Measurements from ENCODE around the gene ANXA3. TPM values are rescaled to one million over a fixed set of nuclear protein-coding genes. Genes with fewer than 3 reads are reported as not detected.
"Not testable (repeated sequence)": the region's sequence is repeated elsewhere in the genome, so short reads cannot be mapped to it uniquely, and the experiment has no call there.

Gene ANXA3
- total RNA-seq, 2 donors from 2014 or later: 17.9 to 24.0 TPM

DNA sequence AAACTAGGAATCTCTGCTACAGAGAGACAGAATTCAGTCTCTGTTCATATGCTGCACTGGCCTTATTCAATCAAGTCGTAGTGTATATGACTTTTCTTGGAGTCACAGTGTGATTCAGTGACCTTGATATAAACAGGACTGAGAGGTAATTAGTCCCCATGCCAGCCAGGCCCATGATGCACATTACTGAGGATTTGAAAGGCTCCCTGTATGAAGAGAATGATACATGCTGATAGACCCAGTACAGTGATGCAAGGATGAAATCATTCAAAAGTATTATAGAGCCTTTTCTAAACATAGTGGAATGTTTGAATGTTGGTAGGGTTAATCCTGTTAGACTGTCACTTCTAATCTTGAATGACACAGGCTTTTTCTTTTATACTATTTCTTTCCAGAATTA lies 34.1 kb downstream of the ANXA3 start:
- H3K27ac ChIP-seq: no peak overlapping the region
- no peak for ATAC-seq (ENCODE audit: insufficient number of reproducible peaks, low FRiP score, low read depth)
- H3K27me3 ChIP-seq (replicated peaks; ENCODE audit: insufficient read depth): no peaks in the 10 kb centered on the region
- no peaks in the 10 kb centered on the region for H3K4me1 ChIP-seq (ENCODE audit: control insufficient read depth in 1 of 2, low read depth in 2 of 2)
- no peaks in the 10 kb centered on the region for H3K9me3 ChIP-seq
- no peak overlapping the region for H3K4me3 ChIP-seq
- H3K36me3 ChIP-seq: no peaks in the 10 kb centered on the region
- DNase-seq (ENCODE audit: low spot score): no peak
- TF ChIP-seq, protein P1, sequence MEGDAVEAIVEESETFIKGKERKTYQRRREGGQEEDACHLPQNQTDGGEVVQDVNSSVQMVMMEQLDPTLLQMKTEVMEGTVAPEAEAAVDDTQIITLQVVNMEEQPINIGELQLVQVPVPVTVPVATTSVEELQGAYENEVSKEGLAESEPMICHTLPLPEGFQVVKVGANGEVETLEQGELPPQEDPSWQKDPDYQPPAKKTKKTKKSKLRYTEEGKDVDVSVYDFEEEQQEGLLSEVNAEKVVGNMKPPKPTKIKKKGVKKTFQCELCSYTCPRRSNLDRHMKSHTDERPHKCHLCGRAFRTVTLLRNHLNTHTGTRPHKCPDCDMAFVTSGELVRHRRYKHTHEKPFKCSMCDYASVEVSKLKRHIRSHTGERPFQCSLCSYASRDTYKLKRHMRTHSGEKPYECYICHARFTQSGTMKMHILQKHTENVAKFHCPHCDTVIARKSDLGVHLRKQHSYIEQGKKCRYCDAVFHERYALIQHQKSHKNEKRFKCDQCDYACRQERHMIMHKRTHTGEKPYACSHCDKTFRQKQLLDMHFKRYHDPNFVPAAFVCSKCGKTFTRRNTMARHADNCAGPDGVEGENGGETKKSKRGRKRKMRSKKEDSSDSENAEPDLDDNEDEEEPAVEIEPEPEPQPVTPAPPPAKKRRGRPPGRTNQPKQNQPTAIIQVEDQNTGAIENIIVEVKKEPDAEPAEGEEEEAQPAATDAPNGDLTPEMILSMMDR (IDR thresholded peaks at IDR 0.05): no peak

DNA sequence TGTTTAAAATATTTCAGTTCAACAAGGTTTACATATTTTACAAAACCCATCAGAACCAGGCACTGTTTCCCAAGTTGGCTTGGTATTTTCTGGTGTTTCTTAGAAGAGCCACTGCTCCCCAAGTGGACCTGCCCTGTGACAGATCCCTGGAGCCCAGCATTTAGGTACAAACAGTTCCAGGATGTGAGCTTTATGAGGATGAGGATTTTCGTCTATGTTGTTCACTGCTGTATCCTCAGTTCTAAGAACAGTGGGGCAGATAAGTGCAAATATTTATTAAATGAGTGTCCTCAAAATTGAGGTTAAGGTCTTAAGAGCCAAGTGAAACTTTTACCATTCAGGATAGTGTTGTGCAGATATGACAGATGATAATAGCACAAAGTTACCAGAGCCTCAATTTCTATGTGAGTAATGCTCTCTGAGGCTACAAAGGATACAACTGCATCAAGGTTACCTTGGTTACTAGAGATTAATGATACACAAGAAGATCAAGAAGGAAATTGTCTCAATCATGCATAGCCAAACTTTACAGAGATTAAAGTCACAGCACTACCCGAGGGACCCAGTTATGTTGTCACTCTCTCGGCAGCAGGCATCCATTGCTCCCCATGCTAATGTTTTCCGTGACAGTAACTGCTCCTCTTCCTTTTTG lies 37.5 kb downstream of the ANXA3 start:
- H3K4me3 ChIP-seq: no peak overlapping the region
- DNase-seq (ENCODE audit: low spot score) (no peak), ATAC-seq (ENCODE audit: insufficient number of reproducible peaks, low FRiP score, low read depth) (no peak)
- H3K27me3 ChIP-seq (replicated peaks; ENCODE audit: insufficient read depth): no peaks in the 10 kb centered on the region
- no peak overlapping the region for H3K27ac ChIP-seq
- no peaks in the 10 kb centered on the region for H3K36me3 ChIP-seq
- no peaks in the 10 kb centered on the region for H3K9me3 ChIP-seq
- TF ChIP-seq, protein P1 (IDR thresholded peaks at IDR 0.05): no peak
- peaks cover 0 to 14% of the 10 kb centered on the region in 2 donors for H3K4me1 ChIP-seq (ENCODE audit: control insufficient read depth in 1 of 2, low read depth in 2 of 2)

DNA sequence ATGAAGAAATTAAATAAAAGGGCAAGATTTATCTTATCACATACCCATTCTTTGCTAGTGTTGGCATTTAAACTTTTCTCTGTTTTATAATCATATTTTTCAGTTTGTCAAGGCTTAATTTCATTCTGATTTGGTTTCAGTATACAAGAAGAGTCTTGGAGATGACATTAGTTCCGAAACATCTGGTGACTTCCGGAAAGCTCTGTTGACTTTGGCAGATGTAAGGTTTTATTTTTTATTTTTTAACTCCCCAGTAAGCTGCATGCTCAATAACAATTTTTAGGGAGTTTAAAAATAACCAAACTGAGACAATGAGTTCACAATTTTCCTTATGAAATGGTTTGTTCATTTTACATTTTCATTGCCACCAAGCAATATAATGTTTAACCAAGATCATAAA lies 39.8 kb downstream of the ANXA3 start:
- H3K4me3 ChIP-seq: no peak overlapping the region
- no peaks in the 10 kb centered on the region for H3K27me3 ChIP-seq (replicated peaks; ENCODE audit: insufficient read depth)
- H3K9me3 ChIP-seq: no peaks in the 10 kb centered on the region
- no peak for ATAC-seq (ENCODE audit: insufficient number of reproducible peaks, low FRiP score, low read depth)
- peaks cover 0 to 14% of the 10 kb centered on the region in 2 donors for H3K4me1 ChIP-seq (ENCODE audit: control insufficient read depth in 1 of 2, low read depth in 2 of 2)
- TF ChIP-seq, protein P1 (IDR thresholded peaks at IDR 0.05): no peak
- no peak overlapping the region for H3K27ac ChIP-seq
- DNase-seq (ENCODE audit: low spot score): no peak
- H3K36me3 ChIP-seq: no peaks in the 10 kb centered on the region

DNA sequence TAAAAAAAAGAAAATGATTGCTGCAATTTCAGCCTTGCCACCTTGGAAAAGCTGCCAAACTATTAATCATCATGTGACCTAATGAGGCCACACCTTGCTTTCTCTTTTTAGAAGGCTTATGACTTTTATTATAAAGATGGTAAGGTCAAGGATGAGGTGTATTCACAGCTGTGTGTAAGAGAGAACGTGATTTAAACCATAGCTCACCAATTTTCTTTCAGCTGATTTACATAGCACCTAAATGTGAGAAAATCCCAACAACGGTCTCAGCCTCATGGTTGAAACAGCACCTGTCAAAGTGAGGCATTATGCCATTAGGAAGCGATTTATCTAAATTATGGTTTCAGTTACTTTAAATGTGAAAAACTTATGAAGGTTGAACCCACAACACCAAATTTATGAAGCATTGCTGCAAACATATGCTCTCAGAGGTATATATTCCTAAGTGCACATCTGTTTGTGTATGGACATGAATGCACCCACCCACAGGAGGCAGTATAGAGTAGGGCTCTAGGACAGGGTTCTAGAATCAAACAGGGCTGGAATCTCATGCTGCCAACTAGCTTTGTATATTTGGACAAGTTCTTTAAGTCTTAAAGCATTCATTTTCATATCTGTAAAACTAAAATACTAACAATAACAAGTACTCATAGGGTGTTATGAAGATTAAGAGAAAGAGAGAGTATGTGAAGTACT lies 40.7 kb downstream of the ANXA3 start:
- H3K4me1 ChIP-seq (ENCODE audit: control insufficient read depth in 1 of 2, low read depth in 2 of 2): peaks cover 0 to 14% of the 10 kb centered on the region in 2 donors
- no peak overlapping the region for H3K27ac ChIP-seq
- ATAC-seq (ENCODE audit: insufficient number of reproducible peaks, low FRiP score, low read depth): no peak

DNA sequence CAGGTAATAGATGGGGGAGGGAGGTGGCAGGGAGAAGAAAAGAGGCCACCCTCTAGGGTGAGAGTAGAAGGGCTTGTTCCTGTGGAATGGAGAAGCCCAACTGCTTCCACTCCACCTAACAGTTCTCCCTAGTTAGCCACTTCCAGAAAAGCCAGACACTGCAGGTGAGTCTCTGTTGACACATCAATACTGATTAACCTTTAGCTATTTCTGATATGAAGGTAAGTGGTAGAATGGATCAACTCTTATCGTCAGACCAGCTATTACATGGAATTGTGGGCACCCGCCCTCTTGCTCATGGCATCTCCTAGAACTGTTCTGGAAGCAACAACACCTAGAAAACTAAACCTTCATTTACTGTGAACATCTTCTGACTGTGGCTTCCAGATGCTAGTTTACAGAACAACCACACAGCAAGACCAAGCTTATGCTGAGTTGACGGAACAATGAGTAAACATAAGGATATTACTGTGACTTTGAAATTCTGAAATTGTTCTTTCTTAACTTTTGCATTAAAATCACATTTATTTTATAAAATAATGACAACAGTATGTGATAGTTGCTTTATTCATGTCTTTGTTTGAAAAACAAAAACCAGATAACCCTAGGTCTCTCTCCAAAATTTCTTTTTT lies 44.7 kb downstream of the ANXA3 start:
- ATAC-seq (ENCODE audit: insufficient number of reproducible peaks, low FRiP score, low read depth) (no peak), DNase-seq (ENCODE audit: low spot score) (no peak)
- TF ChIP-seq, protein P1 (IDR thresholded peaks at IDR 0.05): no peak
- Histone ChIP-seq H3K27me3 (replicated peaks; ENCODE audit: insufficient read depth) (no peaks in the 10 kb centered on the region), H3K4me1 (ENCODE audit: control insufficient read depth in 1 of 2, low read depth in 2 of 2) (peaks cover 0 to 11% of the 10 kb centered on the region in 2 donors), H3K27ac (no peak overlapping the region), H3K4me3 (no peak overlapping the region), H3K9me3 (no peaks in the 10 kb centered on the region), H3K36me3 (no peaks in the 10 kb centered on the region)

More for the DNA sequence above, 40.7 kb downstream of the ANXA3 start:
- TF ChIP-seq, protein P1 (IDR thresholded peaks at IDR 0.05): no peak
- no peak for DNase-seq (ENCODE audit: low spot score)
- no peaks in the 10 kb centered on the region for H3K36me3 ChIP-seq
- H3K27me3 ChIP-seq (replicated peaks; ENCODE audit: insufficient read depth): no peaks in the 10 kb centered on the region
- no peaks in the 10 kb centered on the region for H3K9me3 ChIP-seq
- H3K4me3 ChIP-seq: no peak overlapping the region

DNA sequence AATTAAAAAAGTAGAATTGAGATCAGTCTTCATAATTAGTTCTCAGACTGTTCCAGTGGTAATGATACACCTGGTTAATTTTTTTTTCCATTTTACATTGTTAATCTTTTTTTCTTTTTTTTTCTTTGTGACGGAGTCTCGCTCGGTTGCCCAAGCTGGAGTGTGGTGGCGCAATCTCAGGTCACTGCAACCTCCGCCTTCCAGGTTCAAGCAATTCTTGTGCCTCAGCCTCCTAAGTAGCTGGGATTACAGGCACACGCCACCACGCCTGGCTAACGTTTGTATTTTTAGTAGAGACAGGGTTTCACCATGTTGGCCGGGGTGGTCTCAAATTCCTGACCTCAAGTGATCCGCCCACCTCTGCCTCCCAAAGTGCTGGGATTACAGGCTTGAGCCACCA lies 46.9 kb downstream of the ANXA3 start:
- not testable (repeated sequence) for ATAC-seq (ENCODE audit: insufficient number of reproducible peaks, low FRiP score, low read depth); H3K27me3 ChIP-seq (replicated peaks; ENCODE audit: insufficient read depth); H3K4me3 ChIP-seq; H3K9me3 ChIP-seq; H3K4me1 ChIP-seq (ENCODE audit: control insufficient read depth in 1 of 2, low read depth in 2 of 2); DNase-seq (ENCODE audit: low spot score); H3K27ac ChIP-seq; H3K36me3 ChIP-seq

All from thoracic aorta (tissue), 2 donors.